IMR-90 (cell line): ENCODE results near the gene SLC5A10. TPM values are rescaled to one million over a fixed set of nuclear protein-coding genes. Genes with fewer than 3 reads are reported as not detected.

ENCODE experiments used
- ATAC-seq: fragments of 200-7000 bp; cut with Tn5 transposase; 2 replicates; pipeline ENCODE4 v1.9.1; 2020; ENCODE audit warnings: low read depth, mild to moderate bottlenecking, moderate library complexity
- BruUV-seq: library from RNA; stranded (reverse); fragments of 400-500 nt; replicated peaks from 2 replicates; lab custom pipeline; 2021; lab: Mats Ljungman, UMichigan
- CTCF ChIA-PET: fragments of 300-600 bp; formaldehyde crosslinking; extraction: SDS; loops from one replicate; lab custom pipeline; 2021; ENCODE audit warnings: antibody characterized with exemption; lab: Yijun Ruan, JAX
- POLR2A ChIA-PET: fragments of 300-600 bp; sonication (Branson Sonifier 250); formaldehyde crosslinking; loops from one replicate; lab custom pipeline; 2022; ENCODE audit warnings: antibody characterized with exemption; ENCODE audit not compliant: unreplicated experiment; lab: Charles Lee
- DNase-seq: peaks from one replicate; pipeline ENCODE4 v3.0.0; 2013
- H2AFZ ChIP-seq: replicated peaks from 2 replicates; pipeline ENCODE3; 2013; ENCODE audit warnings: low read length, mild to moderate bottlenecking; ENCODE audit not compliant: poor library complexity
- H2AK5ac ChIP-seq: 2 replicates; pipeline ENCODE4 v1.6.1; 2013; ENCODE audit warnings: low read depth, low read length, inconsistent platforms
- H2AK9ac ChIP-seq: replicated peaks from 2 replicates; pipeline ENCODE3; 2013; ENCODE audit warnings: mild to moderate bottlenecking, low read depth, low read length, moderate library complexity; ENCODE audit not compliant: poor library complexity
- H2BK120ac ChIP-seq: 2 replicates; pipeline ENCODE4 v1.6.1; 2013; ENCODE audit warnings: low read depth, low read length, inconsistent platforms
- H2BK15ac ChIP-seq: 3 replicates; pipeline ENCODE4 v1.6.1; 2013; ENCODE audit warnings: low read depth, low read length, inconsistent platforms
- H2BK20ac ChIP-seq: 2 replicates; pipeline ENCODE4 v1.6.1; 2013; ENCODE audit warnings: low read depth, mild to moderate bottlenecking, inconsistent platforms, low read length, moderate library complexity
- H2BK5ac ChIP-seq: 2 replicates; pipeline ENCODE4 v1.6.1; 2013; ENCODE audit warnings: mild to moderate bottlenecking, low read depth, low read length, inconsistent platforms; ENCODE audit not compliant: poor library complexity, severe bottlenecking
- H3K14ac ChIP-seq: replicated peaks from 2 replicates; pipeline ENCODE4 v1.6.1; 2013; ENCODE audit warnings: low read depth, low read length, inconsistent platforms
- H3K18ac ChIP-seq: 2 replicates; pipeline ENCODE4 v1.6.1; 2013; ENCODE audit warnings: low read depth, low read length, control low read depth
- H3K23ac ChIP-seq: 2 replicates; pipeline ENCODE4 v1.6.1; 2013; ENCODE audit warnings: low read depth, low read length, inconsistent platforms
- H3K27ac ChIP-seq: 2 replicates; pipeline ENCODE4 v1.5.1; 2013; ENCODE audit warnings: mild to moderate bottlenecking, control low read depth, low read length; ENCODE audit not compliant: insufficient read depth
- H3K27me3 ChIP-seq: 2 replicates; pipeline ENCODE4 v1.6.1; 2013; ENCODE audit warnings: low read length; ENCODE audit not compliant: control insufficient read depth, insufficient read depth
- H3K36me3 ChIP-seq: 2 replicates; pipeline ENCODE4 v1.6.1; 2013; ENCODE audit warnings: low read length, mixed read lengths; ENCODE audit not compliant: control insufficient read depth, insufficient read depth
- H3K4ac ChIP-seq: 2 replicates; pipeline ENCODE4 v1.6.1; 2013; ENCODE audit warnings: low read depth, low read length, inconsistent platforms
- H3K4me1 ChIP-seq: 2 replicates; pipeline ENCODE4 v1.6.1; 2013; ENCODE audit warnings: low read length, mixed read lengths; ENCODE audit not compliant: control insufficient read depth, insufficient read depth
- H3K4me2 ChIP-seq: 2 replicates; pipeline ENCODE4 v1.6.1; 2013; ENCODE audit warnings: low read depth, mild to moderate bottlenecking, control low read depth, low read length, moderate library complexity
- H3K4me3 ChIP-seq: 2 replicates; pipeline ENCODE4 v1.5.1; 2013; ENCODE audit warnings: low read depth, mild to moderate bottlenecking, control low read depth, low read length, moderate library complexity; ENCODE audit not compliant: insufficient read depth
- H3K56ac ChIP-seq: 2 replicates; pipeline ENCODE4 v1.6.1; 2013; ENCODE audit warnings: low read length, inconsistent platforms; ENCODE audit not compliant: insufficient read depth; ENCODE audit errors: extremely low read depth
- H3K79me1 ChIP-seq, 2 experiments: 2 replicates each; pipeline ENCODE4 v1.6.1; 2013; ENCODE audit warnings: low read length in 2 of 2, inconsistent platforms in 1 of 2, low read depth in 1 of 2
- H3K9ac ChIP-seq: 2 replicates; pipeline ENCODE4 v1.6.1; 2013; ENCODE audit warnings: low read depth, low read length, control low read depth
- H3K9me1 ChIP-seq: 2 replicates; pipeline ENCODE4 v1.6.1; 2013; ENCODE audit warnings: low read length, inconsistent platforms; ENCODE audit not compliant: insufficient read depth
- H3K9me3 ChIP-seq: 2 replicates; pipeline ENCODE4 v1.6.1; 2013; ENCODE audit warnings: low read length; ENCODE audit not compliant: control insufficient read depth, insufficient read depth
- H4K20me1 ChIP-seq: 2 replicates; pipeline ENCODE4 v1.6.1; 2013; ENCODE audit warnings: low read length, inconsistent platforms; ENCODE audit not compliant: insufficient read depth
- H4K5ac ChIP-seq: 2 replicates; pipeline ENCODE4 v1.6.1; 2013; ENCODE audit warnings: mild to moderate bottlenecking, low read depth, low read length, control low read depth
- H4K8ac ChIP-seq, 2 experiments: 2 replicates each; pipeline ENCODE4 v1.6.1; 2013; ENCODE audit warnings: low read depth in 2 of 2, low read length in 2 of 2, control low read depth in 1 of 2, inconsistent platforms in 1 of 2
- H4K91ac ChIP-seq: 2 replicates; pipeline ENCODE4 v1.6.1; 2013; ENCODE audit warnings: low read depth, low read length, inconsistent platforms; ENCODE audit not compliant: insufficient read depth
- BHLHE40 ChIP-seq: fragments of 150-350 bp; IDR thresholded peaks from 2 replicates; pipeline ENCODE4 v1.6.1; 2016; ENCODE audit warnings: mild to moderate bottlenecking, low read depth, low read length
- CEBPB ChIP-seq: IDR thresholded peaks from 2 replicates; pipeline ENCODE4 v1.6.1; 2012; ENCODE audit warnings: low read depth, low read length, improper control_type of control experiment
- ELK1 ChIP-seq: fragments of 150-350 bp; IDR thresholded peaks from 2 replicates; pipeline ENCODE4 v1.6.1; 2016; ENCODE audit warnings: low read depth, mild to moderate bottlenecking, low read length, moderate library complexity, borderline replicate concordance
- FOS ChIP-seq: fragments of 150-350 bp; IDR thresholded peaks from 2 replicates; pipeline ENCODE4 v1.6.1; 2016; ENCODE audit warnings: low read depth, low read length
- MAFK ChIP-seq: IDR thresholded peaks from 2 replicates; pipeline ENCODE4 v1.6.1; 2012; ENCODE audit warnings: low read depth, low read length, improper control_type of control experiment
- MXI1 ChIP-seq: IDR thresholded peaks from 2 replicates; pipeline ENCODE4 v1.6.1; 2012; ENCODE audit warnings: low read depth, mild to moderate bottlenecking, low read length, moderate library complexity, borderline replicate concordance
- NFE2L2 ChIP-seq: fragments of 150-350 bp; IDR thresholded peaks from 2 replicates; pipeline ENCODE4 v1.6.1; 2016; ENCODE audit warnings: low read depth, mild to moderate bottlenecking, low read length
- RAD21 ChIP-seq: IDR thresholded peaks from 2 replicates; pipeline ENCODE4 v1.6.1; 2012; ENCODE audit warnings: low read length, improper control_type of control experiment
- RCOR1 ChIP-seq: IDR thresholded peaks from 2 replicates; pipeline ENCODE4 v1.6.1; 2012; ENCODE audit warnings: mild to moderate bottlenecking, low read length, improper control_type of control experiment; ENCODE audit not compliant: insufficient replicate concordance
- RFX5 ChIP-seq: IDR thresholded peaks from 2 replicates; pipeline ENCODE4 v1.8.0; 2012; ENCODE audit warnings: low read depth, mild to moderate bottlenecking, low read length, moderate library complexity
- WGBS, 2 experiments: methylation state at CpG; one replicate each; pipeline versions ENCODE4 v1.1.5 to v1.1.7; 2013; ENCODE audit warnings: missing lambda C conversion rate in 2 of 2; ENCODE audit not compliant: insufficient read length in 1 of 2; ENCODE audit errors: extremely low coverage in 2 of 2; 5-methylcytosine and 5-hydroxymethylcytosine counted together
- dilution Hi-C: fragments of 300-500 bp; cut with HindIII; formaldehyde crosslinking; loops from one replicate; pipeline ENCODE4 v1.14.3; 2018; ENCODE audit warnings: low sequenced_read_pairs; ENCODE audit not compliant: unreplicated experiment
- in situ Hi-C: fragments of 300-500 bp; cut with MboI; formaldehyde crosslinking; loops from 3 replicates; pipeline ENCODE4 v1.14.3; 2019; ENCODE audit warnings: low sequenced_read_pairs, inconsistent platforms, mixed read lengths
- intact Hi-C: fragments of 100-400 bp; cut with micrococcal nuclease; formaldehyde crosslinking; loops from 2 replicates; pipeline ENCODE4 v1.10.0; 2022
- polyA plus RNA-seq, 3 experiments: library from polyadenylated mRNA; depleted of rRNA; stranded (reverse); fragments of >200 nt; gene quantifications; 2 replicates each; pipeline ENCODE4 v1.2.3, GENCODE V29; 2012; ENCODE audit warnings: low replicate concordance in 1 of 3
- total RNA-seq: library from RNA; depleted of rRNA; stranded (reverse); fragments of >200 nt; gene quantifications from 2 replicates; pipeline ENCODE4 v1.2.3, GENCODE V29; 2012
- TF ChIP-seq, protein P1 (sequence below): conservative IDR thresholded peaks from 2 replicates; pipeline ENCODE4 v1.5.1; 2012; ENCODE audit warnings: mild to moderate bottlenecking, low read depth, low read length, improper control_type of control experiment

SLC5A10 gene
- total and polyA plus RNA-seq, 2 of the 4 experiments (the other 2 are of a cell fraction) = not detected

DNA sequence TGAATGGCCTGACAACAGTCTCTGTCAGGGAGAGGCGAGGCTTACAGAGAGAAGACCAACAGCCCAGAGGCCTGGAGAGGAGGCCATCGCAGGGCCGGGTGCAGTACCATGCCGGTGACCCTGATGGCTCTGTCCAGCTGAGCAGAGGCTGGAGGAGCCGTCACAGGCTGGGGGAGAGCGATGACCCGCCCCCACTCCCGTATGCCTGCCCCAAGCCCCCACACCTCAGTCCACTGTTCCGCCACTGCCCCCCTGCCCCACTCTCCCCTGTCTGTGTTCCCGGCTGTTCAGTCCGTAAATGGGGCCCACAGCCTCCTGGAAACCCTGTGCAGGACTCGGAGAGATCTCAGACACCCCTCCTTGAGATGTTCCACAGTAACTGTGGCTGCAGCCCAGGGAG lies 65.4 kb downstream of the SLC5A10 start:
- Histone ChIP-seq H2AK5ac (no peak overlapping the region), H3K18ac (no peak overlapping the region), H2AFZ (peak overlapping the region; percentile 39), H2BK15ac (no peak overlapping the region), H2BK120ac (no peak overlapping the region), H4K91ac (no peak overlapping the region), H2BK20ac (no peak overlapping the region), H3K4ac (no peak overlapping the region), H2BK5ac (no peak overlapping the region), H3K27ac (no peak overlapping the region), H3K27me3 (no peaks in the 10 kb centered on the region; the same call in 1 of the 2 replicates), H3K79me1 (no peaks in the 10 kb centered on the region), H3K9me3 (no peaks in the 10 kb centered on the region), H3K56ac (no peak overlapping the region), H2AK9ac (no peak overlapping the region), H3K14ac (no peak overlapping the region), H4K20me1 (no peaks in the 10 kb centered on the region), H3K9ac (no peak overlapping the region), H3K36me3 (no peaks in the 10 kb centered on the region), H3K23ac (no peak overlapping the region), H3K4me2 (no peak overlapping the region), H4K5ac (no peak overlapping the region), H3K4me3 (no peak overlapping the region), H3K9me1 (peaks cover 2% of the 10 kb centered on the region; the same call in 1 of the 2 replicates), H4K8ac (no peak overlapping the region), H3K4me1 (no peaks in the 10 kb centered on the region)
- WGBS, 2 experiments = 57% methylated on average over 1 of the region's 12 CpGs; no CpG with 5 or more reads in 1 of the 2 experiments
- DNase-seq (no peak), ATAC-seq (no peak; the same call in 1 of the 2 replicates)
- dilution Hi-C loops = no loop called here
- intact Hi-C loops = no loop called here
- ChIA-PET CTCF (no interaction called here), POLR2A (no interaction called here)
- no TSS peak for BruUV-seq
- in situ Hi-C loops = no loop called here
- no peak for TF ChIP-seq BHLHE40
- no peak for TF ChIP-seq MXI1
- no peak for TF ChIP-seq FOS
- TF ChIP-seq NFE2L2 = no peak
- TF ChIP-seq RCOR1 = no peak
- no peak for TF ChIP-seq RAD21
- TF ChIP-seq RFX5 = no peak
- no peak for TF ChIP-seq ELK1
- TF ChIP-seq CEBPB = no peak
- TF ChIP-seq MAFK = no peak
- TF ChIP-seq, protein P1, sequence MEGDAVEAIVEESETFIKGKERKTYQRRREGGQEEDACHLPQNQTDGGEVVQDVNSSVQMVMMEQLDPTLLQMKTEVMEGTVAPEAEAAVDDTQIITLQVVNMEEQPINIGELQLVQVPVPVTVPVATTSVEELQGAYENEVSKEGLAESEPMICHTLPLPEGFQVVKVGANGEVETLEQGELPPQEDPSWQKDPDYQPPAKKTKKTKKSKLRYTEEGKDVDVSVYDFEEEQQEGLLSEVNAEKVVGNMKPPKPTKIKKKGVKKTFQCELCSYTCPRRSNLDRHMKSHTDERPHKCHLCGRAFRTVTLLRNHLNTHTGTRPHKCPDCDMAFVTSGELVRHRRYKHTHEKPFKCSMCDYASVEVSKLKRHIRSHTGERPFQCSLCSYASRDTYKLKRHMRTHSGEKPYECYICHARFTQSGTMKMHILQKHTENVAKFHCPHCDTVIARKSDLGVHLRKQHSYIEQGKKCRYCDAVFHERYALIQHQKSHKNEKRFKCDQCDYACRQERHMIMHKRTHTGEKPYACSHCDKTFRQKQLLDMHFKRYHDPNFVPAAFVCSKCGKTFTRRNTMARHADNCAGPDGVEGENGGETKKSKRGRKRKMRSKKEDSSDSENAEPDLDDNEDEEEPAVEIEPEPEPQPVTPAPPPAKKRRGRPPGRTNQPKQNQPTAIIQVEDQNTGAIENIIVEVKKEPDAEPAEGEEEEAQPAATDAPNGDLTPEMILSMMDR = no peak
